ENCODE measurements around the gene PRDM7. TPM values are rescaled to one million over a fixed set of nuclear protein-coding genes. Genes with fewer than 3 reads are reported as not detected.
"Not testable (repeated sequence)": the region's sequence is repeated elsewhere in the genome, so short reads cannot be mapped to it uniquely, and the experiment has no call there.

The PRDM7 gene
- total RNA-seq, 1 donor from 2014 or later: not detected

DNA sequence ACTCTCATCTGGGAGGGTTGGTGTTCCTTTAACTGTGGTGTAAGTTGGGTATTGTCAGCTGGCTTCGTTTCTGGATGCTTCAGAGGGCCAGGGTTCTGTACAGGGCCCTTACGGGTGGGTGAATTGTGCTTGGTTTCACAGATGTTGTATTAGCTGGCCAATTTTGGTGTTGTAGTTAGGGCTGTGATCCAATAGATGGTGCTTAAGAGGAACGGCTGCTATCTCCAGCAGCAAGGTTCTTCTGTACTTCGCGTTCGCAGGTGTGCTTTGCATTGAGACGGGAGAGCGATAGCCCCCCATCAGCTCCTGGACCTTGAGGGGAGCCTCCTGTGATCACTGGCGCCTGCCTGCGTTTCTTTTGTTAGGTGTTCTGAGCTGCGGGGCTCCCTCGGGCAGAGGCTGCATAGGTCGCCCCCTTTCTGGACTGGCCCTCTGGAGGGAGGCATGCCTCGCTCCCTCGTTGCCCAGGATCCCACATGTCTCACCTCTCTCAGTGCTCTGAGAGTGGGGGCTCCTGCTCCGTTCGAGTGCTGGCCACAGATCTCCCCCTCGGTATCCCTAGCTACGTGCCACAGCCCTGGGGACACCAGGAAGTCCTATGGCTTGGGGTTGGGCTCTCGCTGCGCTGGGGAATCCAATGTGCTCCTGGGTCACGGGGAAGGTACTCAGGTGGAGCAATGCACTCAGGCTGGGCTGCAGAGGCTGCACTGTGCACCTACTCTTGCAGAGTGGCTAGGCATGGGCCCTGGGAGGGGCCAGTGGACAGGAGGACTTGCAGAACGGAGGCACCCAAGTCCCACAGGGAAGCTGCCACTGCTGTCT lies 837 bp upstream of the PRDM7 start:
- no peak for DNase-seq (ENCODE audit: low spot score in 2 of 2)
- FAIRE-seq: no peak

DNA sequence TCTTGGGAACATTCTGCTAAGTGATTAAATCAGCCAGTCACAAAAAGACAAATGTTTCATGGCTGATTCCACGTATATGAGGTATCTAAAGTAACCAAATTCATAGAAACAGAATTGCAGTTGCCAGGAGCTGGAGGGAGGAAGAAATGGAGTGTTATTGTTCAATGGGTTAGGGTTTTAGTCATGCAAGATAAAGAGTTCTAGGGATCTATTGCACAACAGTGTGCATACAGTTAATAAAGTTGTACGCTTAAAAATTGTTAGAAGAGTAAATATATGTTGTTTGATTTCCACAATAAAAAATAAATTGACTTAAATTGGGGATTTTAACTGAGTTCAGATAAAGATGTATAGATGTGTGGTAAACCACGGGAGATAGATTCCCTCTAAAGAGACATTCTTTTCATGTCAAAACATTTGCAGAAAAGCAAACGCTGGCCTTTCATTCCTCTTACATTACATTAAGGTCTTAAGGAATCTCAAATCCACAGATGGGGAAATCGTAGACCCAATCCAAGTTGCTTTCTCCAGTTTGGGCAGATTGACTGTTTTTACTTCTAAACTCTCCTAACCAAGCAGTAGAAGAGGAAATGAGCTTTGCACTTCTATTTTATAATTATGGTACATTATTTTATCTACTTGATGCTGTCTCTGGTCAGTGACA lies 4.6 kb downstream of the PRDM7 start:
- no peak for FAIRE-seq

DNA sequence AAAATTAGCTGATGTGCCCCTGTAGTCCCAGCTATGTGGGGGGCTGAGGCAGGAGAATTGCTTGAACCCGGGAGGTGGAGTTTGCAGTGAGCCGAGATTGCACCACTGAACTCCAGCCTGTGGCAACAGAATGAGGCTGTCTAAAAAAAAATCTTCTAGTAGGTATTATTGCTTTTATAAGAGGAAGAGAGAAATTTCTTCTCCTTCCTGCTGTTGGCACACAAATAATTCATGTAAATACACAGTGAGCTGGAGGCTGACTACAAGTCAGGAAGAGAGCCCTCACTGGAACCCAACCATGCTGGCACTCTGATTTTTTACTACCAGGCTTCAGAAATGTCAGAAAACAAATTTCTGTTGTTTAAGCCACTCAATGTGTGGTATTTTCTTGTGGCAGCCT lies 6.7 kb downstream of the PRDM7 start:
- no peak for FAIRE-seq
- DNase-seq (ENCODE audit: low spot score in 2 of 2): no peak

More for the DNA sequence above, 4.6 kb downstream of the PRDM7 start:
- DNase-seq (ENCODE audit: low spot score in 2 of 2): no peak

DNA sequence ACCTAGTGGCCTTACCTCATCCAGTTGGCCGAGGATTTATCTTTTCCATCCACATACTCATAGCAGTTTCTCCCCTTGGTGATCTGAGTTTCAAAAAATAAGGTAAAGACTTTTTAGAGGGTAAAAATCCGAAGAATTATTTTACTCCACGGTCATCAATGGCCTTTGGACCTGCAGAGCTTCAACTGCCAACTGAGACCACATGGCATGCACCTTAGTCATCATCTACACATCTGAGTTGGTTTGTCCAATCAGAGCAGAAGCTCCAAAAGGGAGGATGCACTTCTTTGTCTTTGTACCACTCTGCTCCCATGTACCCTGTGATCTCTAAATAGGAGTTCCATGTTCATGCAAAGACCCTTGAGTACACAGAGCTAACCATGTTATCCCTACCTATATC lies 15.7 kb downstream of the PRDM7 start:
- FAIRE-seq: no peak
- no peak for DNase-seq (ENCODE audit: low spot score in 2 of 2)

DNA sequence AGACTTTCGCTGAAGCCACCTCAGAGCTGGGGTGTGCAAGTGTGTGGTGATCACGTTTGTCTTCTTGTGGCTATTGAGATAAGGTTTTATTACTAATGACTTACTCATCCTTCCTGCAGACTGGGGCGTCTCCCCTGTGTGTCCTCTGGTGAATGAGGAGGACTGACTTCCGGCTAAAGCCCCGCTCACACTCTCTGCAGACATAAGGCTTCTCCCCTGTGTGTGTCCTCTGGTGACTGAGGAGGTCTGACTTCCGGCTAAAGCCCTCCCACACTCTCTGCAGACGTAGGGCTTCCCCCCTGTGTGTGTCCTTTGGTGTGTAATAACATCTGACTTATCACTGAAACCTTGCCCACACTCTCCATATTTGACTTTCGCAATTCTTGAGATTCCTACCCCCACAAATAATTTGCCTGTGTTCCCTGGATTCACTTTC lies 19.4 kb downstream of the PRDM7 start:
- FAIRE-seq (no peak), DNase-seq (ENCODE audit: low spot score in 2 of 2) (no peak)

DNA sequence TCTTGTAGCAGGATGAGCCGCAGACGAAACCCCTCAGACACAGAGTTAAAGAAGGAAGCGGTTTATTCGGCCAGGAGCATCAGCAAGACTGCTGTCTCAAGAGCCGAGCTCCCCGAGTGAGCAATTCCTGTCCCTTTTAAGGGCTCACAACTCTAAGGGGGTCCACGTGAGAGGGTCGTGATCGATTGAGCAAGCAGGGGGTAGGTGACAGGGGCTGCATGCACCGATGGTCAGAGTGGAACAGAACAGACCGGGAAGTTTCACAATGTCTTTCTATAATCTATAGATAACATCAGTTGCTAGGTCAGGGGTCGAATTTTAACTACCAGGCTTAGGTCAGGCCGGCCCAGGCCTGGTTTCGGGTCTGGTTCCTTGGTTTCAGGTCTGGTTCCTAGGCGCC lies 20.6 kb downstream of the PRDM7 start:
- not testable (repeated sequence) for DNase-seq (ENCODE audit: low spot score in 2 of 2); FAIRE-seq

DNA sequence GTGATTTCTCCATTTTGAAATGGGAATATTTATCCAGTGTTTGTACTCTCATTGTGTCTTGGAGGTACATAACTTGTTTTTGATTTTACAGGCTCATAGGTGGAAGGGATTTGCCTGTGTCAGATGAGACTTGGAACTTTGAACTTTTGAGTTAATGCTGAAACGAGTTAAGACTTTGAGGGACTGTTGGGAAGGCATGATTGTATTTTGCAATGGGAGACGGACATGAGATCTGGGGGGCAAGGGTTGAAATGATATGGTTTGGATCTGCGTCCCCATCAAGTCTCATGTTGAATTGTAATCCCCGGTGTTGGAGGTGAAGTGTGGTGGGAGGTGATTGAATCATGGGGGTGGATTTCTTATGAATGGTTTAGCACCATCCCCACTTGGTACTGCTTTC lies 21.8 kb downstream of the PRDM7 start:
- FAIRE-seq: no peak

DNA sequence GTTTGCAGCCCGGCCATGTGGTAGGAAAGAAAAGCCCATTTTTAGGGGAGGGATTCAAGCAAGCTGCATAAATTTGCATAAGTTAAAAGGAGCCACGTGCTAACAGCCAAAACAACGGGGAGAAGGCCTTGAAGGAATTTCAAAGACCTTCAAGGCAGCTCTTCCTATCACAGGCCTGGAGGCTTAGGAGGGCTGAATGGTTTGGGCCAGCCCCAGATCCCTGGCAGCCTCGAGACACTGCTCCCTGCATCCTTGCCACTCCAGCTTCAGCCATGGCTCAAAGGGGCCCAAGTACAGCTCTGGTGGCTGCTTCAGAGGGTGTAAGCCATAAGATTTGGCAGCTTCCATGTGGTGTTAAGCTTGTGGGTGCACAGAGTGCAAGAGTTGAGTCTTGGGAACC lies 22.6 kb downstream of the PRDM7 start:
- DNase-seq (ENCODE audit: low spot score in 2 of 2) (no peak), FAIRE-seq (no peak)

More for the DNA sequence above, 21.8 kb downstream of the PRDM7 start:
- no peak for DNase-seq (ENCODE audit: low spot score in 2 of 2)

DNA sequence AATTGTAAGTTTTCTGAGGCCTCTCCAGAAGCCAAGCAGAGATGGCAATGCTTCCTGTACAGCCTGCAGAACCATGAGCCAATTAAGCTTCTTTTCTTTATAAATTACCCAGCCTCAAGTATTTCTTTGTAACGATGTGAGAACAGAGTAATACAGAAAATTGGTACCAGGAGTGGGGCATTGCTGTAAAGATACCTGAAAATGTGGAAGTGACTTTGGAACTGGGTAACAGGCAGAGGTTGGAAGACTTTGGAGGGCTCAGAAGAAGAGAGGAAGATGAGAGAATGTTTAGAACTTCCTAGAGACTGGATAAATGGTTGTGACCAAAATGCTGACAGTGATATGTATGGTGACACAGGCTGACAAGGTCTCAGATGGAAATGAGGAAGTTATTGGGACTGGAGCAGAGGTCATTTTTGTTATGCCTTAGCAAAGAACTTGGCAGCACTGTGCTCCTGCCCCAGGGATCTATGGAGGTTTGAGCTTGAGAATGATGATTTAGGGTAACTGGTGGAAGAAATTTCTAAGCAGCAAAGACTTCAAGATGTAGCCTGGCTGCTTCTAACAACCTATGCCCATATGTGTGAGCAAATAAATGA lies 23.1 kb downstream of the PRDM7 start:
- DNase-seq (ENCODE audit: low spot score in 2 of 2) (no peak), FAIRE-seq (no peak)

DNA sequence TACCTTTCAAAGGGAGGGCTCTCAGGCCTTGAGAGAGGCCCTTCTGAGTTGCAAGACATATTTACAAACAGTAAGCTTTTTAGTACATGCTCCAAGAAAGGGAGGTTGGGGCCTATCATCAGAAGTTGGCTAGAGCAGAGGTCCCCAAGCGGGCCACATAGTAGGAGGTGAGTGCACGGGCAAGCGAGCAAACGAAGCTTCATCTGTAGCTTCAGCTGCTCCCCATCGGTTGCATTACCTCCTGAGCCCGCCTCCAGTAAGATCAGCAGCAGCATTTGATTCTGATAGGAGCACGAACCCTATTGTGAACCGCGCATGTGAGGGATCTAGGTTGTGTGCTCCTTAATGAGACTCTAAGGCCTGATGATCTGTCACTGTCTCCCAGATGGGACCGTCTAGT lies 26.2 kb downstream of the PRDM7 start:
- no peak for DNase-seq (ENCODE audit: low spot score in 2 of 2)
- FAIRE-seq: no peak

DNA sequence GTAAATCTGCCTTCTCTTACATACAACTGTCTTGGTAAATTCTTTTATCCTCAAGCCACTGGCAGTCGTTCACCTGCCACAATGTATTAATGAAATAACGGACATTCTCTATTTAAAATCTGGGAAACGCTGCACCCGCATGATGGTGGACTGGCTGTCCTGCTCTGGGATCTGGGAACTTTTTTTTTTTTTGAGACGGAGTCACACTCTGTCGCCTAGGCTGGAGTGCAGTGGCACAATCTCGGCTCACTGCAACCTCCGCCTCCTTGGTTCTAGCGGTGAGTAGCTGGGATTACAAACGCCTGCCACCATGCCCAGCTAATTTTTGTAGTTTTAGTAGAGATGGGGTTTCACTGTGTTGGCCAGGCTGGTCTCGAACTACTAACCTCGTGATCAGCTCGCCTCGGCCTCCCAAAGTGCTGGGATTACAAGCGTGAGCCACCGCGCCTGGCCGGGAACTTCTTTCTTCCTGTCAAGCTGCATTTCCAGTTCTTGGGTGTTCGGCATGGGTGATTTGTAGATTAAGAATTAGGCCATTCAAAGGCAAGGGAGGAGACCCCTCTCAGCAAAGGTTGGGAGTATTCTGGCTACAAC lies 28.3 kb downstream of the PRDM7 start:
- DNase-seq (ENCODE audit: low spot score in 2 of 2): no peak
- FAIRE-seq: no peak

DNA sequence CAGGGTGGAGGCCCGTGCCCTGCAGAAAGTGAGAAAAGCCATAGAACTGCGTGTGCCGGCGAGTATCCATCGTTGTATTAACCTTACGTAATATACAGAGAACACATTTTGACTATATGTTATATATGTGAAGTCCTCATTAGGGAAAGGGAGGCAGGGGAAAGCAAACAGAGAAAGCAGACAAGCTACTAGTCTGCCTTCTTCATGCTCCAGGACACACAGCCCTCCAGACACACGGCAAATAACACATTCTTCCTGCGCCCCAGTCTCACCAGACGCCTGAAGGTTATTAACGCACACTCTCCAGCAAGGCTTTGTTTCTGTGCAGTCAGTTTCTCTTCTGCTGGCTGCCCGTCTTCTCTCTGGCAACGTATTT lies 28.8 kb downstream of the PRDM7 start:
- DNase-seq (ENCODE audit: low spot score in 2 of 2) (no peak), FAIRE-seq (no peak)

DNA sequence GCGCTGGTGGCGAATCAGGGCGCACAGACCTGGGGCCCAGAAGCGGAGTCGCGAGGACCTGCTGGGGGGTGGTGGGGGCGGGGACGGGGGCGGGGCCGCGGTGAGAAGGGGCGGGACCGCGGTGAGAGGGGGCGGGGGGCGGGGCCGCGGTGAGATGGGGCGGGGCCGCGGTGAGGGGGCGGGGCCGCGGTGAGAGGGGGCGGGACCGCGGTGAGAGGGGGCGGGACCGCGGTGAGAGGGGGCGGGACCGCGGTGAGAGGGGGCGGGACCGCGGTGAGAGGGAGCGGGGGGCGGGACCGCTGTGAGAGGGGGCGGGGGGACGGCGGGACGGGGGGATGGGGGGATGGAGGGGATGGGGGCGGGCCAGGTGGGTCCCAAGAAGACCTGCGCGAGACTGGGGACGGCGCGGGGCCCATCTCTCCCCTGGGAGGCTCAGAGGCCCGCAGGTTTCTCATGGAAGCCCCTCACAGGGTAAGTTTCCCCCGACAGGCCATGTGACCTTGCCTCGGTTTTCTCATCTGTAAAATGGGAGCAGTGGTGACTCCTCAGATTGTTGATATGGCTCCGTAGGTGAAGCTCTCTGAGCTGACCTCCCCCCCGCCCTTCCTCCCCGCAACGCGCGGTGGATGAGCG lies 29.3 kb downstream of the PRDM7 start:
- FAIRE-seq (no peak), DNase-seq (ENCODE audit: low spot score in 2 of 2) (peak; percentile 24 to 49)

DNA sequence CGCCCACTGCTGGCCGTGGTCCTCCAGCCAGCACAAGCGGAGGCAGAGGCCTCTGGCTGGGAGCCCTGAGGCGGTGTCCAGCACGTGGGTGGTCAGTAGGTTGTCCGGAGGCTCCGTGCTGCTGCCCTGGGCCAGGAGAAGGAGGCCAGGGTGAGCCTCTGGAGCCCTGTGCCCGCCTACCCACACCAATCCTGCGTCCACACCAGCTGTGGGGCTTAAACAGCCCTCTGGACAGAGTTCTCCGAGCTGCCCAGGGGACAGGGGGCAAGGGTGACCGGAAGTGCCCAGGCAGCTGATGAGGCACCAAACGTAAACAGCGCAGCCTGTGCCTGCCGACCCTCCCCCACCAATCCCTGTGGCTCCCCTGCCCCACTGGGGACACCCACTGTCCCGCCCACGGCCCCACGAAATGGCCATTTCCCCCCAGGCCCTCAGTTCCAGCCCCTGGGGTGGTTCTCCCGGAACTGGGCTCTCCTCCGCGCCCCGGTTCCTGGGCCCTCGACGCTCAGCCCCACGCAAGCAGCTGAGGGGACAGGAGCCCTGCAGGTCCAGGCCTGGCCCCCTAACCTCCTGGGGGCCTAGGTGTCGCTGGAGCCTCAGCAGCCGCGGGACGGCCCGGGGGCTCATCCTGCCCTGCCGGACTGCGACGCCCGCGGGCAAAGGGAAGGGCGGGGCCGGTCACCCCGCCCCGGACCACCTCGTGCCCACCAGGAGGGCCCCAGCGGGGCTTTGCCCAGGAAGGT lies 30.0 kb downstream of the PRDM7 start:
- FAIRE-seq: no peak
- peak; percentile 31 to 63 for DNase-seq (ENCODE audit: low spot score in 2 of 2)

DNA sequence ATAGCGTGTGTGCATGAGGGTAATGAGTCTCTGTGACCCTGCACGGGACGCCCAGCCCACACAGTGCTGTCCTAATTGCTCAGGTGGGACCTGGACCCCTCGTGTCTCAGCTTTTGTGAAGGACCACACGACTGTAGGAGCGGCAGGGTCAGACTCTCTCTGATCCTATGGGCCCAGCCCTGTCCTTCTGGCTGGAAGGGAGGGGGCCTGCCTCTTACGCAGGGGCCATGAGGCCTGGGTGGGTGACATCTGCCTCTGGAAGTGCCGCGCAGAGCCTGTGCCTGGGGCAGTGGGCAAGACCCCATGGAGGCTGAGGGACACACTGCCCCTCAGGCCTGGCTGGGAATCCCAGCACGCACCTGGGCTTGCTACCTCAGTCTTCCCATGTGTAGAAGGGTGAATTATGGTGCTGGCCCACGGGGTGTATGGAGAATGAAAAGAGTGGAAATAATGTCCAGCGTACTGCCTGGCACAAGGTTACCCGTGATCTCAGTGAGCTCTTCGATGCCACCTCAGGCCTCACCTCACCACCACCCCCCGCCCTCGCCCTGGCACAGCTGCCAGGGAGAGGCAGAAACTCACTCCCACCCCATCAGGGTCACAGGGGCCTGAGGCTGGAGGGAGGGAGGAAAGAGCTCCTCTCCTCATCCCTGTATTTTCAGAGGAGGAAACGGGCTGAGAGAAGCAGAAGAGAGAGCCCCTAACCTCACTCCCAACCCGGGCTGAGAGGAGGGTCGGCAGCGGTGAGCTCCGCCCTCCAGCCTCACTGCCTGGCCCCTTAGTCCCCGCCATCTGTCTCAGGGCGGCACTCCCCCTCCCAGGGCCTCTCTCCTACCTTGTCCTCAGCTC lies 30.8 kb downstream of the PRDM7 start:
- DNase-seq (ENCODE audit: low spot score in 2 of 2): peak in 1 of 2 donors; percentile 20
- FAIRE-seq: no peak

DNA sequence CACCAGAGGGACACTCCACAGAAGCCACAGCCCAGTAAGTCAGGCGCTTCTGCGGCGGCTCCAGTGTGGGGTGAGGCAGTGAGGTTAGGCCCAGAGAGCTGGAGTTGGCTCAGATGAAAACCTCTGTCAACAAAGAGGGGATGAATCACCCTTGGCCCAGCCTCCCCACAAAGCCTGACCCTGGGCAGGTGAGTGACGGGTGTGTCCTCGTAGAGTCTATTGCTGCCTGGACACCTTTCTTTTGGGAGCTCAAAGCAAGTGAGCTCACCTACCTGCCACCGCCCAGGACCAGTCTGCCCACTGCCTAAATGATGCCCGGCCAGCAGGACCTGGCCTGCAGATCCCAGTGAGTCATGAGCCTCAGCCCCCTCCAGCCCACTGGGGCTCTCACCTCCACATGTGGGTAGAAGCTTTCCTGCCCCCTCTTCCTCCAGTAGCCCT lies 33.0 kb downstream of the PRDM7 start:
- FAIRE-seq (no peak), DNase-seq (ENCODE audit: low spot score in 2 of 2) (peak; percentile 21 to 29)

DNA sequence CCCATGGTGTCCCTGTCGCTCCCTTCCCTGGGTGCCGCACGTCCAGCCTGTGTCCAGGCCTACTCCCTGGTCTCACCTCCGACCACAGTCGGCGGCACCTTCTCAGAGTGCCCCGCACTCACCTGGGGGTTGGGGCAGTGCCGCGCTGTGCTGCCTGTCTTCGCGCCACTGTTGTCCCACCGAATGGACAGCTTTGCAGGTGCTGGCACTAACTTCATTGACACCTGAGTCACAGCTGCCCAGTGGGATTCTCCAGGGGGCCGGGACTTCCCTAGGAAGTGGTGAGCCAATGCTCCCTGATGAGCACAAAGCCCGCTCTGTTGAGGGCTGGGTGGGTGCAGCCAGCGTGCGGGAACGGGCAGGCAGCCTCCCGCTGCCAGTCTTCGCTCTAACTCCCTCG lies 33.6 kb downstream of the PRDM7 start:
- FAIRE-seq (no peak), DNase-seq (ENCODE audit: low spot score in 2 of 2) (no peak)

DNA sequence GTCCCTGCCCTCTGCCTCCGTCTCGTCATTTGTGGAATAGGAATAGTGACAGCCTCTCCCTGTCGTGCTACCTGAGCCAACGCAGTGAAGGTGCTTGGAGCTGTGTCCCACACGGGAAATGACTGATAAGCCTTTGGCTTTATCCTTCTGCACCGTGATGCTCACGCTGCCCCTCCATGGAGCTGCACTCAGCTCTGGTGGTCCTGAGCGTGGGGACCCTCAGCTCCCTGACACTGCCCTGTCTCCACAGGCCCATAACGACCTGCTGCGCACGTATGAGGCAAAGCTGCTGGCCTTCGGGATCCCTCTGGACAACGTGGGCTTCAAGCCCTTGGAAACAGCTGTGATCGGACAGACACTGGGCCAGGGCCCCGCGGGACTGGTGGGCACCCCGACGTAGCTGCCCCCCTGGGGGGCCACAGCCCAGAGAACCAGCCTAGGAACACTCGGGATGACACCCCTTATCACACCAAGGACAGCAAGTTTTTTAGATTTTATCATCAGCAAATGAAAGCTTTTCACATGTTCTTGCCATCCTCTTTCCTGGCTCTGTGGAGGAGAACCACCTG lies 34.1 kb downstream of the PRDM7 start:
- FAIRE-seq: no peak
- DNase-seq (ENCODE audit: low spot score in 2 of 2): peak in 1 of 2 donors; percentile 10
